AG04449 (cell line): Measurements from ENCODE around the gene DUSP2.

ENCODE experiments used
- CTCF ChIA-PET: fragments of 350-600 bp; formaldehyde crosslinking; extraction: SDS; loops from one replicate; lab custom pipeline; 2021; ENCODE audit warnings: antibody characterized with exemption; lab: Yijun Ruan, JAX
- POLR2A ChIA-PET: fragments of 400-600, 350-600 bp; formaldehyde crosslinking; extraction: SDS; loops from one replicate; lab custom pipeline; 2020; ENCODE audit warnings: antibody characterized with exemption, inconsistent platforms; lab: Yijun Ruan, JAX
- DNase-seq: peaks from one replicate; pipeline ENCODE4 v3.0.0-alpha.2; 2010; ENCODE audit warnings: low read depth, low spot score
- H3K4me3 ChIP-seq: 2 replicates; pipeline ENCODE4 v1.5.1; 2011; ENCODE audit warnings: low read depth, mild to moderate bottlenecking, control low read depth, low read length
- TF ChIP-seq, protein P1 (sequence below): IDR thresholded peaks from one replicate; pipeline ENCODE4 v1.5.1; 2011; ENCODE audit warnings: mild to moderate bottlenecking, moderate library complexity, low read length, control low read depth, inconsistent platforms; ENCODE audit not compliant: insufficient read depth; ENCODE audit errors: missing control alignments

The DUSP2 gene

DNA sequence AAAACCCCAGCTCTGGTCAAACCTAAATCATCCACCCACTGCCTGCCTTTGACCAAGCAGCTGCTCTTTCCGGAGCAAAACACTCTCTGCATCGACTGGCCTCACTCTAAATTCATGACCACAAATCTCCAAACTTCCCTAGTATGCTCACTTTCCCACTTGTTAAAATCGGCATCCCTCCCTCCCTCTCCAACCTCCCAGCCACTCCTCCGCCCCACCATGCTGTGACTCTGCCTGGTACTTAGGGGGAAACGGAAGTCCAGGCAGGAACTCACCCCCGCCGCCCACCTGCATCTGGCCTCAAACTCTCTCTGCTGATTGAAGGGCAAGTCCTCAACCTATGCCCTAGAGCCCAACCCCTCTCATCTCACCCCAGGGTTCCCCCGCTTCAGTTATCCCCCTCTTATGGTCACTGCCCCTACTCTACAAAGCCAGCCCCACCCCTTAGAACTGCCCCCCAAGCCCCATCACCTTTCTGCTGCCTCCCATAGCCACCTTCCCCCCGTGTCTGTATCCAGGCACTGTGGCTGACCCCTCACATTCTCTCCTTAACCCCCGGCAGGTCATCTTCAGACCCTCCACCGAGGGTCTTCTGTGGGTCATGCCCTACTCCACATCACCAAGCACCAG lies 25.0 kb downstream of the DUSP2 start:
- POLR2A ChIA-PET = interaction anchor here (0.6 kb wide), 1 partner anchor 20 kb away, joined by 6 read pairs; no protein-coding TSS in a partner anchor
- TF ChIP-seq, protein P1, sequence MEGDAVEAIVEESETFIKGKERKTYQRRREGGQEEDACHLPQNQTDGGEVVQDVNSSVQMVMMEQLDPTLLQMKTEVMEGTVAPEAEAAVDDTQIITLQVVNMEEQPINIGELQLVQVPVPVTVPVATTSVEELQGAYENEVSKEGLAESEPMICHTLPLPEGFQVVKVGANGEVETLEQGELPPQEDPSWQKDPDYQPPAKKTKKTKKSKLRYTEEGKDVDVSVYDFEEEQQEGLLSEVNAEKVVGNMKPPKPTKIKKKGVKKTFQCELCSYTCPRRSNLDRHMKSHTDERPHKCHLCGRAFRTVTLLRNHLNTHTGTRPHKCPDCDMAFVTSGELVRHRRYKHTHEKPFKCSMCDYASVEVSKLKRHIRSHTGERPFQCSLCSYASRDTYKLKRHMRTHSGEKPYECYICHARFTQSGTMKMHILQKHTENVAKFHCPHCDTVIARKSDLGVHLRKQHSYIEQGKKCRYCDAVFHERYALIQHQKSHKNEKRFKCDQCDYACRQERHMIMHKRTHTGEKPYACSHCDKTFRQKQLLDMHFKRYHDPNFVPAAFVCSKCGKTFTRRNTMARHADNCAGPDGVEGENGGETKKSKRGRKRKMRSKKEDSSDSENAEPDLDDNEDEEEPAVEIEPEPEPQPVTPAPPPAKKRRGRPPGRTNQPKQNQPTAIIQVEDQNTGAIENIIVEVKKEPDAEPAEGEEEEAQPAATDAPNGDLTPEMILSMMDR = no peak
- no peak for DNase-seq
- no peak overlapping the region for H3K4me3 ChIP-seq
- CTCF ChIA-PET = no interaction called here

DNA sequence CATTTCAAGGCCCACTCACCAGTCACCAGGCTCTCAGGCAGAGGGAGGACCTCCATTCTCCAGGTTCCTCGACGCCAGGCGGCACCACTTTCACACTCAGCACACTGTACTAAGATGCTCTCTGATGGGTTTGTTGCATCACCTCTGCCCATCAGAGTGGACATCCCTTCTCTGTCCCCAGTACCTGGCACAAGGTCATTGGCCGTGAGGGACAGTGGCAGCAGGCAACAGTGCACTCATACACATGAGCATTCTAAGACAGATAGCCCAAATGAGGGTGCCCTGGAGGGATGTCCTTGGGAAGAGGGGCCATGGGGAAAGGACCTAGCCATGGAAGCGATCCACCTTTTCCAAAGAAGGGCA lies 25.9 kb downstream of the DUSP2 start:
- ChIA-PET CTCF (interaction anchor here (1.0 to 4.2 kb wide), 4 partner anchors 11 to 141 kb away, joined by 4 to 40 read pairs (median 17); no protein-coding TSS in a partner anchor), POLR2A (no interaction called here)
- DNase-seq = no peak
- TF ChIP-seq, protein P1 = no peak
- no peak overlapping the region for H3K4me3 ChIP-seq

DNA sequence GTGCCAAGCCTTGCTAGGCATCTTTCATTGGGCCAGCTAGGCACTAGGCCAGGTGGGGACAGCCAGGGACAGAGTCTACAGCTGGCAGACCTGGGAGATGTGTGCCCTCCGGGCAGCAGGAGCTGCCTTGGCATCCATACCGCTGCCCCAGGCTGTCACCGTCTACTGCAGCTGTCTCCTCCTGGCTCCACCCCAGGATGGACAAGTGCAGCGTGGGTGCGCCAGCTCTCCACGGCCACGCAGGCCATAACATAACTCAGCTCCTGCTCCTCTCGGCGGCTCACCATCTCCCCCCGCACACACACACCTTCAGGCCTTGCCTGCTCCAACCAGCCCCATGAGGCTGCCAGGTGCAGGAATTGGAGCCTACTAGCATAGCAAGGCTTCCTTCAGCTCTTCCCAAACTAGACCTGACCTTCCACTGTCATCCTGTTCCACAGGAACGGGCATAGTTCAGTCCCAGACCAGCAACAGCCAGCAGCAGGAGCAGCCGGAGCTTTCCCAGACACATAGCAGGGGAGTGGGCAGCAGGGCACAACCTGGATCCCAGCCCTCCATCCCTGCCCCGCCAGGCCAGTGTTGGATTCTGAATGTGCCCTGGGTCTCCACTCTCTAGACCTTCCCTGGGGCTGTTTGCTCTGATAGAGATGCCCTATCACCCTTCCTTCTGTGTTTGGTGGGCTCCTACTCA lies 26.4 kb downstream of the DUSP2 start:
- CTCF ChIA-PET = interaction anchor here (0.8 to 4.2 kb wide), 13 partner anchors 9 to 142 kb away, joined by 3 to 63 read pairs (median 7); partner anchors contain the start of gene ANKRD36C
- POLR2A ChIA-PET = no interaction called here
- DNase-seq = no peak

DNA sequence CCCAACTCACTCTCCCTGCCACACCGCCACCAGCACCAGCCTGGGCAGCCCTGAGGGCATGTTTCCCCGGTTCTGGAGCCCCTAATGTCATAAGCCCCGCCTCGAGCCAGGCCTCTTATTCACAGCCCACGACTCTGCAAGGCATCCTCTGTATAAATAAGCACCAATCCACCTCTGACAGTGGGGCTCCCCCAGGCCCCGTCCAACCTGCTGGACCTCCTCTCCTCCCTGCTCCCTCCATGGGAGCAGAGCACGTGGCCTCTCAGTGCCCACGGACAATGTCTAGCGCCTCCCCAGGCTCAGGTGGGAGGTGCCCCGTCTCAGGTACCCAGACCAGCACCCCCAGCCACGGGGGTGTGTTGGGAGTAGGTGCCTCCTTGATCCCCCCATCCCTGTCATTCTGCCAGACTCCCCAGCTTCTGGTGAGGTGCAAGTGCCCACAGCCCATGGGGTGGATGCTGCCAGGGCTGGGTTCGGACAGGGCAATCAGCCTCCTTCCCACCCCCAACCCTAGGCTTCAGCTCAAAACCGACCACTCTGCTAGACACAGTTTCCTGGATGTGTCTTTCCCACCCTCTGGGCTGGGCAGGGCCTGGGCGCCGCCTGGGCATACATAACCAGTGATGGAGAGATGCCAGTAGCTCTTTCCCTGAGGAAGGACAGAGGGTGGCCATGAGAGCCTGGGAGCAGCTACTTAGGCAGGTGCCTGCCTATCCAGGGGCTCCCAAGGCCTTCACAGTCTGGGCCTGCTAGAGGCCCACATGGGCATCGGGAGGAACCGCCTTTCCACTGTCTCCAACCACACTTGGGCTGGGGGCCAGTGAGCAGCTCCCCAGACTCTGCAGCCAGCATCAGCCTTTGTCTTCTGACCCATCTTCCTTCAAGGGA lies 27.3 kb downstream of the DUSP2 start:
- DNase-seq = no peak
- CTCF ChIA-PET = interaction anchor here (0.7 to 4.2 kb wide), 30 partner anchors 9 to 152 kb away, joined by 3 to 63 read pairs (median 4); partner anchors contain the start of genes ANKRD36C and DUSP2
- TF ChIP-seq, protein P1 = no peak
- POLR2A ChIA-PET = interaction anchor here (0.8 kb wide), 1 partner anchor 27 kb away, joined by 3 read pairs; no protein-coding TSS in a partner anchor
- H3K4me3 ChIP-seq = no peak overlapping the region

More for the DNA sequence above, 26.4 kb downstream of the DUSP2 start:
- TF ChIP-seq, protein P1 = no peak
- H3K4me3 ChIP-seq = no peak overlapping the region

DNA sequence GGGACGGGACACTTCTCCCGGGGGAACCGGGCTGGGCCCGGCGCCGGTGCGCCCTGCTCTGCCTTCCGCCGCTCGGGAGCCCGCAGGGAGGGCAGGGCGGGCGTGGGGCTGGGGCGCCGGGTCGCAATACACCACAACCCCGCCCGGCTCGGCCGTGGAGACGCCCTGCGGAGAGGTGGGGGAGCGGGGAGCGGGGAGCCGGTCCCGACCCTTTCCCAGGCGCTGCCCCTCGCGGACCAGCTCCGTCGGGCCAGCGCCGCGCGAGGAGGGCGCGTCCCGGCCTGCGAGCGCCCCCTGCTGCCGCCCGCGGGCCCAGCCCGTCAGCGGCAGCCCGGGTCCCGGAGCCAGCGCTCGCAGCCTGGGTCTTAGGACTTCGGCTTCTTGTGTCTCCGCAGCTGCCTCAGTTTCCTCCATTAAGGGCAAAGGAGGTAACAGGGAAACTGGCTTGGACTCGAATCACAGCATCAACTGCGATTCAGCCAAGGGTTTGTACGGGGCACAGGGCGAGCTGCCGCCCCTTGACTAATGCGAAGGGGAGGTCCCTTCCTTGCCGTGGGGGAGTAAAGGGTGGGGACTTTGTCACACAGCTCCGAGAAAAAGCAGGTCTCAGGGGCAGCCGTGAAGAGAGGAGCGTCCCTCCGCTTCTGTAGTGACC lies 28.2 kb downstream of the DUSP2 start:
- CTCF ChIA-PET = interaction anchor here (0.6 to 4.2 kb wide), 36 partner anchors 9 to 153 kb away, joined by 3 to 63 read pairs (median 4); partner anchors contain the start of genes ANKRD36C, ASTL and DUSP2

More for the DNA sequence above, 28.2 kb downstream of the DUSP2 start:
- DNase-seq = no peak
- peak overlapping the region; percentile 32 for H3K4me3 ChIP-seq
- POLR2A ChIA-PET = no interaction called here
- TF ChIP-seq, protein P1 = peak; percentile 43
